Measurements from ENCODE around the gene MUCL3. TPM values are rescaled to one million over a fixed set of nuclear protein-coding genes. Genes with fewer than 3 reads are reported as not detected.

Gene MUCL3
- total and polyA plus RNA-seq, 2 of the 8 experiments (the other 6 are each of a cell fraction or from before 2014, with no cell fraction given) = 0.15 to 0.37 TPM

DNA sequence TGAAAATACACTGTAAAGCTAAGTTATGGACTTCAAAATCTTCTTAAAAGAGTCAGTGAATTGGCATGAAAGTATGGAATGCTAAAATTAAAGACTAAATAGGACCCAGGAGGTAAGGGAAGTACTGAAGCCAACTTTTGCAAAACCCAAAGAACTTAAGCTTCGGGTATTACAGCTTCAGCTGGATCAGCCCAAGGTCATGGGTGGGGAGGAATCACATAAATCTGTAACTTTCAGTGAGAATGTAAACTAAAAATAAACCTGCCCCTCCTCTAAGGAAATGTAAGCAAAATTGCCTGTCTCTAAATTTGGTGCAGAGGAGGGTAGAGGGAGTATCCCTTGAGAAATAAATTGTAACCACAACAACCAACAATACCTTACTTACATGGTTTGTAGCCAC, 38.4 kb downstream of the MUCL3 start:
- H3K56ac ChIP-seq (replicated peaks; ENCODE audit: insufficient read length, low read depth, low read length) = no peak overlapping the region
- H2BK120ac ChIP-seq (replicated peaks; ENCODE audit: low read depth, low read length) = no peak overlapping the region
- H3K27me3 ChIP-seq (replicated peaks in 1 of 4; ENCODE audit: control insufficient read depth in 3 of 4, extremely low read depth in 1 of 4, insufficient read depth in 3 of 4, low read length in 3 of 4) = no peaks in the 10 kb centered on the region
- H2BK20ac ChIP-seq (ENCODE audit: low read length) = no peak overlapping the region
- no peak overlapping the region for H3K14ac ChIP-seq (ENCODE audit: insufficient read length)
- no peak overlapping the region for H3K4me2 ChIP-seq (ENCODE audit: insufficient read depth in 1 of 2, low read depth in 2 of 2, low read length in 2 of 2)
- H3K23me2 ChIP-seq (ENCODE audit: low read depth, low read length) = no peaks in the 10 kb centered on the region
- DNase-seq (ENCODE audit: low read depth in 1 of 2, low spot score in 2 of 2) (no peak), FAIRE-seq (no peak)
- H3K79me1 ChIP-seq (ENCODE audit: low read depth, low read length) = no peaks in the 10 kb centered on the region
- H2BK12ac ChIP-seq (ENCODE audit: low read depth, low read length) = no peak overlapping the region
- no peak overlapping the region for H2BK5ac ChIP-seq (ENCODE audit: low read depth, low read length)
- CTCF ChIA-PET (ENCODE audit: partially characterized antibody) = interaction anchor here (0.5 to 1.4 kb wide), 7 partner anchors 15 to 108 kb away, joined by 3 to 4 read pairs (median 3); no protein-coding TSS in a partner anchor
- H4K91ac ChIP-seq (replicated peaks; ENCODE audit: insufficient read length, low read length) = no peak overlapping the region
- H2AFZ ChIP-seq (ENCODE audit: low read length) = no peak overlapping the region
- no peak overlapping the region for H3K18ac ChIP-seq (ENCODE audit: extremely low read depth, low read length)
- H4K5ac ChIP-seq (ENCODE audit: insufficient read length, low read depth, low read length) = no peak overlapping the region
- no peak overlapping the region for H3K4ac ChIP-seq (replicated peaks; ENCODE audit: insufficient read length, low read depth, low read length)
- H3K9me3 ChIP-seq (ENCODE audit: insufficient read depth in 2 of 2, low read depth in 1 of 2, low read length in 1 of 2) = no peaks in the 10 kb centered on the region
- no peak overlapping the region for H2BK15ac ChIP-seq (ENCODE audit: low read length)
- TF ChIP-seq SUZ12 (IDR thresholded peaks at IDR 0.05; ENCODE audit: low read length) = no peak
- TF ChIP-seq, protein P1, sequence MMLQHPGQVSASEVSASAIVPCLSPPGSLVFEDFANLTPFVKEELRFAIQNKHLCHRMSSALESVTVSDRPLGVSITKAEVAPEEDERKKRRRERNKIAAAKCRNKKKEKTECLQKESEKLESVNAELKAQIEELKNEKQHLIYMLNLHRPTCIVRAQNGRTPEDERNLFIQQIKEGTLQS (IDR thresholded peaks at IDR 0.05; ENCODE audit: insufficient read depth, low read depth, low read length) = no peak
- TF ChIP-seq SP2 (IDR thresholded peaks at IDR 0.05; ENCODE audit: low read length) = no peak
- no peak for TF ChIP-seq NRF1 (IDR thresholded peaks at IDR 0.05; ENCODE audit: low read depth, low read length)
- TF ChIP-seq POLR2AphosphoS5 (IDR thresholded peaks at IDR 0.05; ENCODE audit: low read depth, low read length) = no peak
- no peak for TF ChIP-seq KDM5A (IDR thresholded peaks at IDR 0.05; ENCODE audit: low read length)
- no peak for TF ChIP-seq RXRA (IDR thresholded peaks at IDR 0.05; ENCODE audit: insufficient read depth, low read depth, low read length)
- TF ChIP-seq JUND (IDR thresholded peaks at IDR 0.05; ENCODE audit: low read length) = no peak
- no peak for TF ChIP-seq CHD1 (IDR thresholded peaks at IDR 0.05; ENCODE audit: low read depth, low read length)
- TF ChIP-seq ZNF274 (IDR thresholded peaks at IDR 0.05; ENCODE audit: borderline replicate concordance, extremely low read depth, low read length) = no peak
- no peak for TF ChIP-seq CBX8 (IDR thresholded peaks at IDR 0.05; ENCODE audit: borderline replicate concordance, low read depth, low read length)
- no peak for TF ChIP-seq CTCF (IDR thresholded peaks at IDR 0.05; ENCODE audit: control extremely low read depth in 1 of 3, insufficient read depth in 1 of 3, low read depth in 1 of 3, low read length in 3 of 3)
- no peak overlapping the region for H3K27ac ChIP-seq (ENCODE audit: low read depth, low read length)
- no peaks in the 10 kb centered on the region for H3K36me3 ChIP-seq (ENCODE audit: control insufficient read depth in 2 of 4, insufficient read depth in 4 of 4, low read length in 3 of 4)
- no peak overlapping the region for H3K9ac ChIP-seq (replicated peaks in 1 of 4; ENCODE audit: extremely low read depth in 1 of 4, low read depth in 3 of 4, low read length in 3 of 4)
- H3K4me3 ChIP-seq (ENCODE audit: extremely low read depth in 1 of 4, insufficient read depth in 2 of 4, low read depth in 3 of 4, low read length in 4 of 4) = no peak overlapping the region
- H4K8ac ChIP-seq (ENCODE audit: extremely low read depth, insufficient read depth, low read length) = no peak overlapping the region
- WGBS, 2 experiments (ENCODE audit: extremely low coverage in 1 of 2, insufficient coverage in 1 of 2, insufficient read length in 1 of 2, insufficient replicate concordance in 2 of 2, low coverage in 1 of 2, low lambda C conversion rate in 2 of 2, missing lambda C conversion rate in 1 of 2) = 94% methylated on average over 1 of the region's 1 CpG; no CpG with 5 or more reads in 1 of the 2 experiments
- peaks cover 0 to 2% (median 0%) of the 10 kb centered on the region in 4 experiments; a peak in 1 of 7 replicates for H3K4me1 ChIP-seq (replicated peaks in 1 of 4; ENCODE audit: control insufficient read depth in 3 of 4, insufficient read depth in 4 of 4, low read length in 3 of 4)
- POLR2A ChIA-PET (ENCODE audit: partially characterized antibody) = no interaction called here
- no peaks in the 10 kb centered on the region for H4K20me1 ChIP-seq (replicated peaks in 1 of 2; ENCODE audit: control insufficient read depth in 1 of 2, insufficient read depth in 2 of 2, low read length in 2 of 2)
- H3K23ac ChIP-seq (ENCODE audit: insufficient read length) = no peak overlapping the region
- no peak overlapping the region for H2AK5ac ChIP-seq (ENCODE audit: low read depth, low read length)
- H3K79me2 ChIP-seq (ENCODE audit: control insufficient read depth in 1 of 2, insufficient read depth in 2 of 2, low read length in 2 of 2) = no peaks in the 10 kb centered on the region

Data from H1 (cell line).